Fibroblast of the aortic adventitia (primary cell): ENCODE data around the gene DNASE1L2. TPM values are rescaled to one million over a fixed set of nuclear protein-coding genes. Genes with fewer than 3 reads are reported as not detected.

ENCODE experiments used
- DNase-seq: peaks from one replicate; pipeline ENCODE4 v3.0.0-alpha.2; 2010; ENCODE audit warnings: low read depth
- H3K4me3 ChIP-seq: 2 replicates; pipeline ENCODE4 v1.5.1; 2011; ENCODE audit warnings: low read depth, mild to moderate bottlenecking, control low read depth, low read length, moderate library complexity
- total RNA-seq: library from RNA; depleted of rRNA; stranded (reverse); fragments of >200 nt; gene quantifications from 2 replicates; pipeline ENCODE4 v1.2.3, GENCODE V29; 2012; ENCODE audit warnings: low replicate concordance
- TF ChIP-seq, protein P1 (sequence below): IDR thresholded peaks from 2 replicates; pipeline ENCODE4 v1.5.1; 2011; ENCODE audit warnings: mild to moderate bottlenecking, low read length, control low read depth, inconsistent platforms; ENCODE audit not compliant: insufficient read depth

Gene DNASE1L2
- total RNA-seq, 1 donor, result 0.63 TPM

- TF ChIP-seq, protein P1, sequence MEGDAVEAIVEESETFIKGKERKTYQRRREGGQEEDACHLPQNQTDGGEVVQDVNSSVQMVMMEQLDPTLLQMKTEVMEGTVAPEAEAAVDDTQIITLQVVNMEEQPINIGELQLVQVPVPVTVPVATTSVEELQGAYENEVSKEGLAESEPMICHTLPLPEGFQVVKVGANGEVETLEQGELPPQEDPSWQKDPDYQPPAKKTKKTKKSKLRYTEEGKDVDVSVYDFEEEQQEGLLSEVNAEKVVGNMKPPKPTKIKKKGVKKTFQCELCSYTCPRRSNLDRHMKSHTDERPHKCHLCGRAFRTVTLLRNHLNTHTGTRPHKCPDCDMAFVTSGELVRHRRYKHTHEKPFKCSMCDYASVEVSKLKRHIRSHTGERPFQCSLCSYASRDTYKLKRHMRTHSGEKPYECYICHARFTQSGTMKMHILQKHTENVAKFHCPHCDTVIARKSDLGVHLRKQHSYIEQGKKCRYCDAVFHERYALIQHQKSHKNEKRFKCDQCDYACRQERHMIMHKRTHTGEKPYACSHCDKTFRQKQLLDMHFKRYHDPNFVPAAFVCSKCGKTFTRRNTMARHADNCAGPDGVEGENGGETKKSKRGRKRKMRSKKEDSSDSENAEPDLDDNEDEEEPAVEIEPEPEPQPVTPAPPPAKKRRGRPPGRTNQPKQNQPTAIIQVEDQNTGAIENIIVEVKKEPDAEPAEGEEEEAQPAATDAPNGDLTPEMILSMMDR, result no peak
- no peak overlapping the region for H3K4me3 ChIP-seq
- DNase-seq, result no peak
Observed at GRCh38 chr16:2190659-2191445, 45.4 kb upstream of the DNASE1L2 start.

DNA sequence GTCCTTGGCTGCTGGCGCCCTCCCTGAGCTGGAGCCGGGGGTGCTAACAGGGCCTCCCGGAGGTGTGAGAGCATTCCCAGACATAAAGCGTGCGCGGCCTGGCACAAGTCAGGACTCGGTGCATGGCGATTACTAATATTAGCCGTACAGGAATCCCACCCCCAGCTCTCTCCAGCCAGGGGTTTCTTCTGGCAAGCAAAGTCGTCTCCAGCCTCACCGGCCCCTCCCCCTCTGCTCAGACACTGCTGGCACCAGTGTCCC, 44.9 kb upstream of the DNASE1L2 start:
- no peak overlapping the region for H3K4me3 ChIP-seq
- DNase-seq, result no peak
- TF ChIP-seq, protein P1, result no peak

- DNase-seq, result peak; percentile 43
- TF ChIP-seq, protein P1, result no peak
- H3K4me3 ChIP-seq, result no peak overlapping the region
Observed at GRCh38 chr16:2194166-2194834, 41.9 kb upstream of the DNASE1L2 start.

DNA sequence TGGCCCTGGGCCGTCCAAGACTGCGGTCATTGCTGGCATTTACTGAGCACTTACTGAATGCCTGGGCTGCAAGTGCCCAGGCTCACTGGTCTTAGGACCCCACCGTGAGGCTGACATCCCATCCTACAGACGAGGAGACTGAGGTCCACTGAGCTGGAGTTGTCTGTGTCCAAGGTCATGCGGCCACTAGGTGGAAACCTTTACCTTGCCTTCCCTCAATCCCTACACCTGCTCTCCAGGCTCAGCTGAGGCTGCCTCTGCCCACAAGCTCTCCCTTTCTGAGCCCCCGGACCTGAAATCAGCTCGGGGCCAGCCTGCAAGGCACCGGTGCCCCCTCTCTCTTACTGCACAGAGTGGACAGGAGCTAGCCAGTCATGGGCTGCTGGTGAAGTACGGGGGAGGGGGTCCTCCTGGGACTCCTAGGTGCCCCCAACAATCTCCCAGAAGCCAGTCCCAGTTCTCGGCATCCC, 41.4 kb upstream of the DNASE1L2 start:
- H3K4me3 ChIP-seq, result no peak overlapping the region
- TF ChIP-seq, protein P1, result peak; percentile 24
- DNase-seq, result peak; percentile 42

GRCh38 chr16:2195322-2196161, 40.7 kb upstream of the DNASE1L2 start:
- TF ChIP-seq, protein P1, result no peak
- H3K4me3 ChIP-seq, result peak overlapping the region; percentile 13
- no peak for DNase-seq

DNA sequence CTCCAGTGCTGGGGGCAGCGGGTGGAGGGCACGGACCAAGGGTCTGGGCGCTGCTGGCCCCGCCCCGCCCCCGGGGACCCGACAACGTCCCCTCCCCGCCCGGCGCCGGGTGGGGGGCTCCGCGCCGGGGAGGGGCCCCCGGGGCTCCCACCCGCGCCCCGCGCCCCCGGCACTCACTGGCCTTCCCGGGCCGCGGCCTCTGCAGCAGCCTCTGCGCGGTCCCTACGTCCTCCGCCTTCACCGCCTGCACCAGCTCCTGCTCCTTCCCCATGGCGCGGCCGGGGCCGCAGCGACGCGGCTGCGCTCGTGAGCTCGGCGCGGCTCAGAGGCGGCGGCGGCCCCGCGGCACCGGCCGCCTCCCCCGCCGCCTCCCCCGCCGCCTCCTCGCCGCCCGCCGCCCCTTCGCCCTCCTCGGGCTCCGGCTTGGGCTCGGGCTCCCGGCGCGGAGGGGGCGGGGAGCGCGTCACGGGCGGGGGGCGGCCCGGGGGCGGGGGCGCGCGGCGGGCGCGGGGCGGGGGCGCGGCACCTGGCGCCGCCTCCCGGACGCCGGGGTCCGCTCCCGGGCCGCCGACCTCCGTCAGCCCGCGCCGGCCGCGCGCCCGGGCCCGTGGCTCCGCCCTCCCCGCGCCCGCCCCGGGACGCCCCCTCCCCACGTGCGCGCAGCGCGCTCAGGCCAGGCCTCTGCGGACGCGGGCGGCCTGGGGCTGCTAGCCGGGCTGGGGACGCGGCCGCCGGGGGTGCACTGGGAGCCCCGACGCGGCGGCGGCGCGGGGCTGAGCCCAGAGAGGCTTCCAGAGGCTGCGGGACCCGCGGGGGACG, 39.9 kb upstream of the DNASE1L2 start, which contains the start of gene CASKIN1:
Gene CASKIN1 (minus strand): TSS at position 444 of the 819 bp plus-strand sequence. CDS start 173 bp downstream, at position 271.
- DNase-seq, result no peak
- TF ChIP-seq, protein P1, result no peak
- H3K4me3 ChIP-seq, result peak within 1 kb of the TSS; percentile 46
